ENCODE results near the gene FGFR4. TPM values are rescaled to one million over a fixed set of nuclear protein-coding genes. Genes with fewer than 3 reads are reported as not detected.
"Not testable (repeated sequence)": the region's sequence is repeated elsewhere in the genome, so short reads cannot be mapped to it uniquely, and the experiment has no call there.

The FGFR4 gene
- total RNA-seq, result 2.7 TPM

GRCh38 chr5:177086654-177087397 lies at the start of gene FGFR4:
Gene FGFR4 (plus strand): TSS chr5:177086915. CDS start chr5:177089603, 2,688 bp downstream.
- ATAC-seq, result peak; percentile 88

- no peak for ATAC-seq
These were observed 49.8 kb upstream of the FGFR4 start for GRCh38 chr5:177036921-177037320.

DNA sequence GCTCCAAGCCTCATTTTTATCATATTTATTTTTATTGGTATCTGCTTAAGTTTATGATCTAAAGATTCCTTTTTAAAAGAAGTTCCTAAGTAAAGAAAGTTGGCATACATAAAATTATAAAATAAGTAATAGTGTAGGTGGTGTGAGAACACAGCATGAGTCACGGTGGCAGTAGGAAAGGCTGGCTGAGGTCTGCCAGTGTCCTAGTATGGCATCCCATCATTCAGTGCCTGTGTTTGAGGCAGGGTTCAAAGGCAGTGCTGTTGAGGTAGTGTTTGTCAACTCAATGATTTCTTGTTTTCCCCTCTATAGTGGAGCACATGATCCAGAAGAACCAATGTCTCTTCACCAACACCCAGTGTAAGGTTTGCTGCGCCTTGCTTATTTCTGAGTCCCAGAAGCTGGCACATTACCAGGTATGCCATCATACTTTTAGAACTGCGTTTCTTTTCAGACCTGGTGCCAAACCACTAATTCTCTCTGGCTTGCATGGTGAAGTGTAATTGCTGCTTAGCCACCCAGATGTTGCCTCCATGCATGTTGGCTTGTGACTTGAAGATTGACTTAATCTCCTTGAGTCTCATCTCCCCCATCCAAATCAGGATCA lies 45.8 kb upstream of the FGFR4 start:
- ATAC-seq, result peak; percentile 68

DNA sequence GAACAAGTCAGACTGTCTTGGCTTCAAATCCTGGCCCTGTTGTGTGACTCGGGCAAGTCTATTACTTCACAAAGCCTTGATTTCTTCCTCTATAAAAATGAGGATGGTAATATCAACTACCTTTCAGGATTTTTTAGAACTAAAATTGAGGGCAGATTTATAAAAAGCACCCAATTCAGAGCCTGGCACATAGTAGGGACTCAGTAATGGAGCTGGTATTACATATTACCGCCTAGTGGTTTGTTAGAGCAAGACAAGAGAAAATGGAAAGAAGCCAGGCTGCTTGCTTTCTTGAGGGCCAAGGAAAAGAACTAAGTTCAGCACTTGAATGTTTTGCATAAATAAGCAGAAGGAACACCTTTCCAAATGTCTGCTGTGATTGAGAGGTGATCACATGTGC lies 44.8 kb upstream of the FGFR4 start:
- ATAC-seq, result no peak

DNA sequence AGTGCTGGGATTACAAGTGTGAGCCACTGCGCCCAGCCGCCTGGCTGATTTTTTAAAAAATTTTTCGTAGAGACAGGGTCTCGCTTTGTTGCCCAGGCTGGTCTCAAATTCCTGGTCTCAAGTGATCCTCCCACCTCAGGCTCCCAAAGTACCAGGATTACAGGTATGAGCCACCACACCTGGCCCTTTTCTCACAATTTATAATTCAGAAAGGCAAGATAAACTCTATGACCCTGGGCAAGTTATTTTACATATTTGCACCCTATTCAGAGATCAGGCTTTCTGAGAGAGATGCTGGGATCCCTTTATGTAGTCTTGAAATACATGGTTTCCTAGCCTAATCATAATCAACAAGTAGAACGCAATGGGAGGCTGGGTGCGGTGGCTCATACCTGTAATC lies 43.6 kb upstream of the FGFR4 start:
- ATAC-seq, result no peak

DNA sequence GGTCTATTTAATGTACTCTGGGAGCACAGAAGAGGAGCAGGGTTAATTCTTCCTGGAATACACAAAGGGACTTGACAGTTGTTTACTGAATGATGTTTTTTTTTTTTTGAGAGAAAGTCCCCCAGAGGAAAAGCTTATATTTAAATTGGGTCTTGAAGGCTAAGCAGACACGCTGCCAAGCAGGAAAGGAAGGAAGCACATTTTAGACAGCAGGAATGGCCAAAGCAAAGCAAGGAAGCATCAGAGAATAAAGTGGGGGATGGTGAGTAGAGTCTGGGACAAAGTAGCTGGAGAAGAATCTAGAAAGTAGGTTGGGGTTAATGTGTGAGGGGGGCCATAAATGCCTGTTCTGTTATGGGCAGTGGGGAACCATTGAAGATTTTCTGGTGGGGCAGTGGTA lies 42.8 kb upstream of the FGFR4 start:
- no peak for ATAC-seq

GRCh38 chr5:177044641-177045040 lies 42.1 kb upstream of the FGFR4 start:
- no peak for ATAC-seq

DNA sequence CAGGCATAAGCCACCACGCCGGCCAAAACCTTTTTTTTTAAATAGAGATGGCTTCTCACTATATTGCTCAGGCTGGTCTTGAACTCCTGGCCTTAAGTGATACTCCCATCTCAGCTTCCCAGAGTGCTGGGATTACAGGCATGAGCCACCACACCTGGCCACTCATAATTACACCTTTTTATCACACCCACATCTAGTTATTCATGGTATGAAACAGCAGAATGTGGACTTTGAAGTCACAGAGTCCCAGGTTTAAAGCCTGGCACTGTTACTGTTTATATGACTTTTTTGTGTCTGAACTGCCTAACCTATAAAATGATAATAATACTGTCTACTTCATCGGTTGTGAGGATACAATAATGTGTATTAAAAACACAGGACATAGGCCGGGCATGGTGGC lies 41.1 kb upstream of the FGFR4 start:
- ATAC-seq, result no peak

GRCh38 chr5:177048531-177048930 lies 38.2 kb upstream of the FGFR4 start:
- ATAC-seq, result not testable (repeated sequence)

DNA sequence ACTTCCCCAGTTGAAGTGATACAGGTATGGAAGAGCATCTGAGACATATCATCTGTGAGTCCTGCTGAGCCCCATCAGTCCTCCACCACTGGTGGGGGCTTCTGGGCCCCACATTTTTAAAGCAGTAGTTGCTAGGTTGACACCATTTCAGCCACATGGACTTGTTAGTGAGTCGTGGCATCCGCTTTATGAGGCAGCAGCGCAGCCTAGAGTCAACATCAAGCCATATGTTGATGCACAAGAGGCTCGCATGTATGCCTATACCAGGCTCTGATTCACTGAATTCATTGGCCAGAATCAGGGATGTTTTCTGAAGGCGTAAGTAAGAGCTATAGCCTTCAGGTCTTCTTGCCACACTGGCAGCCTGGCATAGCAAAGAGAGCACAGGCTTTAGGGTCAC lies 37.4 kb upstream of the FGFR4 start:
- ATAC-seq, result no peak

- peak; percentile 11 for ATAC-seq
These were observed 22.0 kb upstream of the FGFR4 start for GRCh38 chr5:177064500-177065277.

DNA sequence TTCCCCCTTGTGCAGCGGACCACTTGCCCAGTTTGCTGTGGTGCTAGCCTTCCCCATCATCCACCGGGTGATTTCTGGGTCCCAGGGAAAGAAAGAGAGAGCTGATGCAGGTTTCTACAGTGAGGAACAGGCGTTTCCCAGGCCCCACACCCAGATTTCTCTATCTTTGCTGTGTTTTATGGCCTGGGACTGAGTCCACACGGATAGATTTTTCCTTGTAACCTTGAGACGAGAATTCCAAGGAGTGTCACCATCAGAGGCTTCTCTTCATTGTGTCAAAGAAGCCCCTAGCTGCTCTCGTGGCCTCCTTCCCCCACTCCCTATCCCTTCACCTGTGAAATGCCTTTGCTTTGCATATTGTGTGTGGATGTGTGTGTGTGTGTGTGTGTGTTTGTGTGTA lies 21.2 kb upstream of the FGFR4 start:
- ATAC-seq, result no peak

- peak; percentile 22 for ATAC-seq
These were observed 20.5 kb upstream of the FGFR4 start for GRCh38 chr5:177066224-177066623.

DNA sequence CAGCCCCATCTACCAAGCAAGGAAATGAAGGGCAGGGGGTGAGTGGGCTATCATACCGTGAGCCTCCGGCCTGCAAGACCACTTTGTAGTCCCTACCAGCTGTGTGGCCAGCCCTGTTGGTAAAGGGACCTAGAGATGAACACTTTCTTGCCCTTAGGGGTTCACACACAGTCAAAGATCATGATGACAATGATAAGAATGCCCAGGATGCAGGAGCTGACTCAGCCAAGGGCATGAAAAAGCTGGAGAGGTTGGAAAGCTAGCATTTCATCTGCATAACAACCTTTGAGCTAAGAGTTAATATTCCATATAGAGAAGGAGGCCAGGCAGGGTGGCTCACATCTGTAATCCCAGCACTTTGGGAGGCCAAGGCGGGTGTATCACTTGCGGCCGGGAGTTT lies 19.2 kb upstream of the FGFR4 start:
- ATAC-seq, result no peak

DNA sequence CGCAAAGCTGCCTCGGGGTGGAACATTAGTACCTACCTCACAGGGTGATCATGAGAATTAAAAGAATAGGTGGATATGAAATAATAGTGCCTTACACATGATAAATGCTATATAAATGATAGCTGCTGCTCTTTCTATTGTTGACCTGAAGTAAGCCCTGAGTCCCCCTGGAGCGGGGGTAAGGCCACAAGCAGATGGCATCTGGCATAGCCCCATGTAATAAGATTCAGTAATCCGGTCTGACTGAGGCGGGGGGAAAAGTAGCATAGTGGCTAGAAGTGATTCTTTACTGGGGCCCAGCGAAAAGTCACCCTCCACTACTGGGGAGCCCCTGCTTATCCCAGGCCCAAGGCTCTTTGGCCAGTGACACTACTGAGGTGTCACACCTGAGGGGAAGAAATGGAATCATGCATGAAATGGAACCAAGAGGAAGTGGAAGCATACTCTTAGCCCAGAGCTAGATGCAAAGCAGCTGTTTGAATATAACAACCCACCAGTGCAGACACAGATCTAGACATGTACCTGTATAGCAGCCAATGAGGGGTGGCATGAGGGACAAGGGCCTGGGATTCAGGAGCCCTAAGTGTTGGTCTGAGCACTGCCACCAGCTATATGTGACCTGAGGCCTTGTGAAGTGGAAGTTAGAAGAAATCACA lies 16.1 kb upstream of the FGFR4 start:
- peak; percentile 23 for ATAC-seq

- peak; percentile 73 for ATAC-seq
These were observed 14.9 kb upstream of the FGFR4 start for GRCh38 chr5:177071666-177072385.

GRCh38 chr5:177077335-177077734 lies 9.4 kb upstream of the FGFR4 start:
- ATAC-seq, result no peak

GRCh38 chr5:177079606-177080005 lies 7.1 kb upstream of the FGFR4 start:
- no peak for ATAC-seq

- ATAC-seq, result no peak
These were observed 6.5 kb upstream of the FGFR4 start for GRCh38 chr5:177080265-177080664.

- no peak for ATAC-seq
These were observed 4.9 kb upstream of the FGFR4 start for GRCh38 chr5:177081859-177082258.

DNA sequence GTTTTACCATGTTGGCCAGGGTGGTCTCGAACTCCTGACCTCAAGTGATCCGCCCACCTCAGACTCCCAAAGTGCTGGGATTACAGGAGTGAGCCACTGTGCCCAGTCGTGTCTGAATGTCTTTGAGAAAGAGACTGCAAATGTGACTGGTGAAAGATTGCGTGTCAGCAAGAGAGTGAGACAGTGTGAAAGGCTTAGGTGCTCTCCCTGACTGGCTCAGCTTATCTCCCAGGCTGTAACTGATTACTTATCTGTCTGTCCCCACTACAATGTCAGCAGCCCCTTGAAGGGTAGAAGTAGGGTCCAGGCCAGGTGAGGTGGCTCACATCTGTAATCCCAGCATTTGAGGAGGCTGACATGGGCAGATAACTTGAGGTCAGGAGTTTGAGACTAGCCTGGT lies 3.4 kb upstream of the FGFR4 start:
- no peak for ATAC-seq

DNA sequence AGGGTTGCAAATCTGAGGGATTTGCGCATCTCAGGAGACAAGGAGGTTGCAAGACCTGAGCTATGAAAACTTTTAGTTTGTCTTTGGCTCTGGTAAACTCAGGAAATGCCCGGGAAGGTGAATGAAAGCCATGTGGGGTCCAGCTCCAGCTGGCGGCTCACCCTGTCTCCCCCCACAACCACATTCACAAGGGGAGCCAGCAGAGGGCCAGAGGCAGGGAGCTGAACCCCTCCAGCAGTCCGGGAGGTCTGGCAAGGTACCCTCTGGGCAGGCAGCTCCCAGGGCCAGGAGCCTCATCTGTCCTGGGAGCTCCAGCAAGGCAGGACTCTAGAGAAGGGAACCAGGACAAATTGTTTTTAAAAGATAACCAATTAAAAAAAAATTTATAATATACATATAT lies 2.5 kb upstream of the FGFR4 start:
- ATAC-seq, result no peak

Data from esophagus mucosa (tissue), 1 donor.